Neural cell (in vitro differentiated cells): ENCODE data around the gene EYS.

Source experiments
- CTCF ChIP-seq: fragments of 450-650 bp; IDR thresholded peaks from 2 replicates; pipeline ENCODE4 v1.5.1; 2014; ENCODE audit warnings: antibody characterized with exemption, mild to moderate bottlenecking, moderate library complexity; ENCODE audit not compliant: poor library complexity, severe bottlenecking
- EP300 ChIP-seq: fragments of 450-650 bp; conservative IDR thresholded peaks from 2 replicates; pipeline ENCODE4 v1.6.1; 2014; ENCODE audit warnings: antibody characterized with exemption, mild to moderate bottlenecking, moderate library complexity; ENCODE audit not compliant: poor library complexity, severe bottlenecking
- EZH2 ChIP-seq: fragments of 200-600, 300-800 bp; shearing (Covaris generic), sonication (generic); IDR thresholded peaks from 2 replicates; pipeline ENCODE4 v1.6.1; 2014; ENCODE audit warnings: antibody characterized with exemption, low read length, borderline replicate concordance, mild to moderate bottlenecking; ENCODE audit not compliant: insufficient read depth, poor library complexity, severe bottlenecking
- REST ChIP-seq: IDR thresholded peaks from 2 replicates; pipeline ENCODE4 v1.6.1; 2012; ENCODE audit warnings: borderline replicate concordance
- TAF1 ChIP-seq: IDR thresholded peaks from 2 replicates; pipeline ENCODE4 v1.6.1; 2012; ENCODE audit warnings: low read depth

- TF ChIP-seq EP300 (no peak), CTCF (no peak), REST (no peak), EZH2 (no peak), TAF1 (no peak)
Observed at GRCh38 chr6:63795826-63796225, 1911.2 kb downstream of the EYS start.
